Upper lobe of left lung (tissue), 6 donors: ENCODE measurements around the gene DISP3. TPM values are rescaled to one million over a fixed set of nuclear protein-coding genes. Genes with fewer than 3 reads are reported as not detected.
A peak's percentile ranks its signal among the peaks of the same experiment; 100 is the strongest.

Experiments
- ATAC-seq, 2 donors: fragments of 200-7000 bp; cut with Tn5 transposase; one replicate each; pipeline ENCODE4 v1.9.1; 2022; ENCODE audit warnings: mild to moderate bottlenecking in 2 of 2, moderate library complexity in 2 of 2; ENCODE audit not compliant: low FRiP score in 2 of 2
- DNase-seq, 2 donors: peaks; one replicate each; pipeline ENCODE4 v3.0.0-alpha.2; 2019 to 2020
- H3K27ac ChIP-seq, 4 donors: fragments of 200-600 bp; sonication (generic); one replicate each; pipeline ENCODE4 v1.5.1; 2016 to 2019
- H3K27me3 ChIP-seq, 4 donors: fragments of 200-600 bp; sonication (generic); one replicate each; pipeline ENCODE4 v1.5.1; 2017 to 2019
- H3K36me3 ChIP-seq, 4 donors: fragments of 200-600 bp; sonication (generic); one replicate each; pipeline ENCODE4 v1.5.1; 2016 to 2019
- H3K4me1 ChIP-seq, 4 donors: fragments of 200-600 bp; sonication (generic); one replicate each; pipeline ENCODE4 v1.5.1; 2018 to 2019
- H3K4me3 ChIP-seq, 4 donors: fragments of 200-600 bp; sonication (generic); one replicate each; pipeline ENCODE4 v1.5.1; 2017 to 2019; ENCODE audit warnings: mild to moderate bottlenecking in 2 of 4, moderate library complexity in 1 of 4
- H3K9me3 ChIP-seq, 4 donors: fragments of 200-600 bp; sonication (generic); one replicate each; pipeline ENCODE4 v1.5.1; 2018 to 2019
- EP300 ChIP-seq, 4 donors: sonication (generic); formaldehyde crosslinking; IDR thresholded peaks; one replicate each; pipeline ENCODE4 v1.5.1; 2017; ENCODE audit warnings: antibody characterized with exemption in 4 of 4, control low read depth in 2 of 4
- POLR2A ChIP-seq, 4 donors: fragments of 450-650 bp; IDR thresholded peaks; one replicate each; pipeline ENCODE4 v1.5.1; 2016 to 2017; ENCODE audit warnings: antibody characterized with exemption in 4 of 4, mild to moderate bottlenecking in 2 of 4
- POLR2AphosphoS5 ChIP-seq, 2 donors: sonication (generic); formaldehyde crosslinking; IDR thresholded peaks; one replicate each; pipeline ENCODE4 v1.5.1; 2017; ENCODE audit warnings: antibody characterized with exemption in 2 of 2
- WGBS, 2 donors: methylation state at CpG; one replicate each; pipeline ENCODE4 v1.1.5; 2017 to 2018; 5-methylcytosine and 5-hydroxymethylcytosine counted together
- total RNA-seq, 6 donors: library from RNA; depleted of rRNA in 4 of 6; stranded (reverse); fragments of >200 nt in 4 of 6; gene quantifications; one replicate each; pipeline versions ENCODE4 v1.1.0 to v1.2.1, GENCODE V29; 2016 to 2021
- TF ChIP-seq, protein P1 (sequence below), 6 experiments: fragments of 450-650 bp in 4 of 6; fragments of 200-600 bp in 2 of 6; sonication (generic) in 2 of 6; IDR thresholded peaks; one replicate each; pipeline ENCODE4 v1.5.1; 2016 to 2019; ENCODE audit warnings: antibody characterized with exemption in 6 of 6
- donor health status: DM: no; HTN: no; CAD: no; lungs with moderate emphysema.
- donor health status: DM: no; HTN: yes; CAD: no; lungs with severe emphysema.

The DISP3 gene
- total RNA-seq, 6 donors from 2014 or later, result 0.07 to 0.79 (median 0.09) TPM; not detected in 3

DNA sequence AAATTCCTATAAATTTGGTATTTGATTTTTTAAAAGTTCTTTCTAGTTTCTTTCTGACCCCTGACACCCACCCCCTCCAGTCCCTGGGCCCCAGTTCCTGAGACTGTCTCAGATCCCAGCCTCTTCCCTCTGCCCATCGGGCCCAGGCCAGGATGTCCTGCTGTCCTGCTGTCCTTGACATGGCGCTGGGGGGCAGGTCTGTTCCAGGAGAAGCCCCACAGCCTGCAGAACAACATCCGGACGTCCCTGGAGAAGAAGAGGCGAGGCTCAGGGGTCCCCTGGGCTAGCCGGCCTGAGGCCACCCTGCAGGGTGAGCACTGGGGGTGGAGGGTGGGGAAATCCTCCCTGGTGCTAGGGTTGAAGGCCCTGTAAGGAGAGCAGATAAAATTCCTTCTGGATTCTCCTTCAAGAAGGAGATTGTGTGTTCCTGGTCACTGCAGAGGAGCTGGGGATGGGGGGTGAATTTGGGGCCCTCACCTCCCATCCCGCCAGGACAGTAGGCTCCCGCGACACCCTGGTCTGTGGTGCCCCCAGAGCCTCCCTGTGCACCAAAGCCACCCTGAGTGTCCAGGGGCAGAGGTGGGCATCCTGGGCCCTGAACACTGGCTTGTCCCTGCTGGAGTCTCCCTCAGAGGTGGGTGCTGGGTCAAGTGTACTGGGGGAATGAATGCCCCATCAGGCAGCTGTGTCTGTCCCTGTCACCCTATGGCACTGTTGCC, 45.0 kb downstream of the DISP3 start:
- 73 to 92% methylated on average over 7 to 9 of the region's 9 CpGs for WGBS, 2 donors
- Histone ChIP-seq H3K9me3 (no peaks in the 10 kb centered on the region), H3K4me3 (no peak overlapping the region), H3K27me3 (no peaks in the 10 kb centered on the region), H3K27ac (no peak overlapping the region), H3K4me1 (no peaks in the 10 kb centered on the region), H3K36me3 (no peaks in the 10 kb centered on the region)
- DNase-seq (peak in 1 of 2 donors; percentile 18), ATAC-seq (no peak)
- TF ChIP-seq POLR2A (IDR thresholded peaks at IDR 0.05) (no peak), POLR2AphosphoS5 (IDR thresholded peaks at IDR 0.05) (no peak), EP300 (IDR thresholded peaks at IDR 0.05) (no peak)
- TF ChIP-seq, protein P1, sequence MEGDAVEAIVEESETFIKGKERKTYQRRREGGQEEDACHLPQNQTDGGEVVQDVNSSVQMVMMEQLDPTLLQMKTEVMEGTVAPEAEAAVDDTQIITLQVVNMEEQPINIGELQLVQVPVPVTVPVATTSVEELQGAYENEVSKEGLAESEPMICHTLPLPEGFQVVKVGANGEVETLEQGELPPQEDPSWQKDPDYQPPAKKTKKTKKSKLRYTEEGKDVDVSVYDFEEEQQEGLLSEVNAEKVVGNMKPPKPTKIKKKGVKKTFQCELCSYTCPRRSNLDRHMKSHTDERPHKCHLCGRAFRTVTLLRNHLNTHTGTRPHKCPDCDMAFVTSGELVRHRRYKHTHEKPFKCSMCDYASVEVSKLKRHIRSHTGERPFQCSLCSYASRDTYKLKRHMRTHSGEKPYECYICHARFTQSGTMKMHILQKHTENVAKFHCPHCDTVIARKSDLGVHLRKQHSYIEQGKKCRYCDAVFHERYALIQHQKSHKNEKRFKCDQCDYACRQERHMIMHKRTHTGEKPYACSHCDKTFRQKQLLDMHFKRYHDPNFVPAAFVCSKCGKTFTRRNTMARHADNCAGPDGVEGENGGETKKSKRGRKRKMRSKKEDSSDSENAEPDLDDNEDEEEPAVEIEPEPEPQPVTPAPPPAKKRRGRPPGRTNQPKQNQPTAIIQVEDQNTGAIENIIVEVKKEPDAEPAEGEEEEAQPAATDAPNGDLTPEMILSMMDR (IDR thresholded peaks at IDR 0.05), result no peak

DNA sequence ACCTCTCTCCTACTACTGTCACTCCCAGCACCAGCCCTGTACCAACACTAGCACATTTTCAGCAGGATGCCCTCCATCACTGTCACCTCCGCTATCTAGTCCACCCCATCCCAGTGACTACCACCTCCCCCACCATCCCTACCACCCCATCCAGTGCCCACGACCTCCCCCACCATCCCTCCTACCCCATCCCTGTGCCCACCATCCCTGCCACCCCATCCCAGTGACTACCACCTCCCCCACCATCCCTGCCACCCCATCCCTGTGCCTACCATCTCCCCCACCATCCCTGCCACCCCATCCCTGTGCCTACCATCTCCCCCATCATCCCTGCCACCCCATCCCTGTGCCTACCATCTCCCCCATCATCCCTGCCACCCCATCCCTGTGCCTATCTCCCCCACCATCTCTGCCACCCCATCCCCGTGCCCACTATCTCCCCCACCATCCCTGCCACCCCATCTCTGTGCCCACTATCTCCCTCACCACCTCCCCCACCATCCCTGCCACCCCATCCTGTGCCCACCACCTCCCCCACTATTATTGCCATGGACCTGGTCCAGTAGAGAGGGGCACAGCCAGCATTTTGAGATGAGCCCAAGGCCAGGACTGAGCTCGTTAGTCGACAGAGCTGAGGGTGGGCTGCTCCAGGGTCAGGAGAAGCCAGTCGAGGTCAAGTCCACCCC, 45.7 kb downstream of the DISP3 start:
- H3K4me3 ChIP-seq, result no peak overlapping the region
- WGBS, 2 donors, result 75 to 80% methylated on average over 5 of the region's 6 CpGs
- no peak overlapping the region for H3K27ac ChIP-seq
- no peaks in the 10 kb centered on the region for H3K9me3 ChIP-seq
- no peaks in the 10 kb centered on the region for H3K4me1 ChIP-seq
- DNase-seq, result no peak
- H3K36me3 ChIP-seq, result no peaks in the 10 kb centered on the region
- ATAC-seq, result no peak
- H3K27me3 ChIP-seq, result no peaks in the 10 kb centered on the region
- TF ChIP-seq POLR2A (IDR thresholded peaks at IDR 0.05), result no peak
- no peak for TF ChIP-seq POLR2AphosphoS5 (IDR thresholded peaks at IDR 0.05)
- TF ChIP-seq, protein P1 (IDR thresholded peaks at IDR 0.05), result no peak
- TF ChIP-seq EP300 (IDR thresholded peaks at IDR 0.05), result no peak

DNA sequence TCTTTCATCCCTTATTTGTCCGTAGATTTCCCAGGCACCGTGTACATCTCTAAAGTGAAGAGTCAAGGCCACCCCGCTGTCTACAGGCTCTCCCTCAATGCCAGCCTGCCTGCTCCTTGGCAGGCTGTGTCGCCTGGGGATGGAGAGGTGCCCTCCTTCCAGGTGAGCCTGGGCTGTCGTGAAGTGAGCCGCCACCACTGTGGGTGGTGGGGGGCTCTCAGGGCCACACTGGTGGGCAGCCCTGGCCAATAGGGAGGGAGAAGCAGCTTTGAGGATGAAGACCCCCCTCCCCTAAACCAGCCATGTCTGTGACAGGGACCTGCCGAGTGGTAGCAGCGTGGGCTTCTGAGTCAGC, 46.2 kb downstream of the DISP3 start:
- H3K27me3 ChIP-seq, result no peaks in the 10 kb centered on the region
- H3K27ac ChIP-seq, result no peak overlapping the region
- no peak overlapping the region for H3K4me3 ChIP-seq
- no peak for ATAC-seq
- WGBS, 2 donors, result 87 to 88% methylated on average over 4 to 8 of the region's 8 CpGs
- no peaks in the 10 kb centered on the region for H3K9me3 ChIP-seq
- TF ChIP-seq POLR2AphosphoS5 (IDR thresholded peaks at IDR 0.05), result no peak
- TF ChIP-seq POLR2A (IDR thresholded peaks at IDR 0.05), result no peak
- no peaks in the 10 kb centered on the region for H3K4me1 ChIP-seq
- no peaks in the 10 kb centered on the region for H3K36me3 ChIP-seq
- no peak for DNase-seq

DNA sequence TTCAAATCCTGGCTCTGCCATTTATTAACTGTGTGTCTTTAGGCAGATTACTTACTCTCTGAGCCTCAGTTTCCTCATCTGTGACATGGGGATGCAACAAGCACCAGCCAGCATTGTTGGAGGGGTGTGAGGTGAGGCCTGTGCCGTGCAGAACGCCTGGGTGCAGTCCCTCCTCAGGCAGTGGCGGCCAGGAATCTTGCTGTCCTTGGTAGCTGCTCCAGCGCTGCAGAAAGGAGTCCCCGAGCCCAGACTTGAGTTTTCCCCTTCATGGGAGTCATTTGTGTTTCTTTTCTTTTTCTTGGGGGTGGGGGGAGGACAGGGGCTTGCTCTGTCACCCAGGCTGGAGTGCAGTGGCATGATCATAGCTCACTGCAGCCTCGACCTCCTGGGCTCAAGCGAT, 46.6 kb downstream of the DISP3 start:
- DNase-seq (no peak), ATAC-seq (no peak)
- Histone ChIP-seq H3K4me3 (no peak overlapping the region), H3K27me3 (no peaks in the 10 kb centered on the region), H3K36me3 (no peaks in the 10 kb centered on the region), H3K4me1 (no peaks in the 10 kb centered on the region), H3K27ac (no peak overlapping the region), H3K9me3 (no peaks in the 10 kb centered on the region)
- WGBS, 2 donors, result 81 to 83% methylated on average over 7 of the region's 7 CpGs
- no peak for TF ChIP-seq POLR2A (IDR thresholded peaks at IDR 0.05)

DNA sequence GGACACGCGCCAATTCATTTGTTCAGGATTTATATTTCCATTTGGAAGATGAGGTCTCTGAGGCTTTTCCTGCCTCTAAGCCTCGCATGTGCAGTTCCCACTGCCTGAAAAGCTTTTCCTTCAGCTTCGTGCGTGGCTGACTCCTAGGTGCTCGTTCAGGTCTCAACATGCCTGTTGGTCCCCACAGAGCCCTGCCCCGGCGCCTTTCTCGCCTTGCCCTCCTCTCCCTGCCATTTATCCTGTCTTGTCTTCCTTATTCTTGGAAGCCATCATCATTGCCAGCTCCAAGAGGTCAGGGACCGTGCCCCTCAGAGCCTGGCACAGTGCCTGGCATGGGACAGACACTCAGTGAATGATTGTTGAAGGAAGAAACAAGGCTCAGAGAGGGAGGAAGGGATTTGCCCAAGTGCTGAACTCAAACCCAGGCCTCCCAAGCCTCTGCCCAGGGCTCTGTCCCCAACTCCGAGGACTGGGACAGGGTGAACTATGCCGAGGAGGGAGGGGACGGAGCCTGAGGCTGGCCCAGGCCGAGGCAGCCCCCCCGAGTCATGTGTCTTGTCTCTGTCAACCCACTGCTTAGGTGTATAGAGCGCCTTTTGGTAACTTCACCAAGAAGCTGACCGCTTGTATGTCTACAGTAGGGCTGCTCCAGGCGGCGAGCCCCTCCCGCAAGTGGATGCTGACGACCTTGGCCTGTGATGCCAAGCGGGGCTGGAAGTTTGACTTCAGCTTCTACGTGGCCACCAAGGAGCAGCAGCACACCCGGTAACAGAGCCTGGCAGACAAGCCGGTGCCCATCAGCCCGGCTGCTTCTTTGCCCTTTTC, 47.3 kb downstream of the DISP3 start:
- no peaks in the 10 kb centered on the region for H3K27me3 ChIP-seq
- DNase-seq, result peak in 1 of 2 donors; percentile 6
- no peak overlapping the region for H3K4me3 ChIP-seq
- ATAC-seq, result no peak
- no peak overlapping the region for H3K27ac ChIP-seq
- no peaks in the 10 kb centered on the region for H3K9me3 ChIP-seq
- H3K4me1 ChIP-seq, result no peaks in the 10 kb centered on the region
- WGBS, 2 donors, result 85 to 86% methylated on average over 20 to 26 of the region's 26 CpGs
- H3K36me3 ChIP-seq, result no peaks in the 10 kb centered on the region
- TF ChIP-seq POLR2AphosphoS5 (IDR thresholded peaks at IDR 0.05) (no peak), EP300 (IDR thresholded peaks at IDR 0.05) (no peak), POLR2A (IDR thresholded peaks at IDR 0.05) (no peak)
- TF ChIP-seq, protein P1 (IDR thresholded peaks at IDR 0.05), result no peak
